HepG2 (cell line): ENCODE data around the gene ZC3H18. TPM values are rescaled to one million over a fixed set of nuclear protein-coding genes. Genes with fewer than 3 reads are reported as not detected.
A peak's percentile ranks its signal among the peaks of the same experiment; 100 is the strongest.

Experiments
- AGO2 ChIP-seq: fragments of 200-400 bp; formaldehyde crosslinking; optimal IDR thresholded peaks from 2 replicates; pipeline ENCODE3; 2017; ENCODE audit warnings: mild to moderate bottlenecking, low read depth, low read length, moderate library complexity
- BORCS8-MEF2B ChIP-seq: sonication (generic); formaldehyde crosslinking; IDR thresholded peaks from 2 replicates; pipeline ENCODE4 v1.8.0; 2022; ENCODE audit warnings: mild to moderate bottlenecking, missing genetic modification reagents
- CCDC6 ChIP-seq: sonication (generic); formaldehyde crosslinking; IDR thresholded peaks from 2 replicates; pipeline ENCODE4 v1.8.1; 2022; ENCODE audit warnings: mild to moderate bottlenecking, missing genetic modification reagents, moderate library complexity
- GATAD1 ChIP-seq: IDR thresholded peaks from 2 replicates; pipeline ENCODE4 v1.6.1; 2016; ENCODE audit warnings: missing genetic modification reagents, missing compliant biosample characterization
- SIX1 ChIP-seq: sonication (generic); formaldehyde crosslinking; IDR thresholded peaks from 2 replicates; pipeline ENCODE4 v1.4.0; 2020; ENCODE audit warnings: missing genetic modification reagents, borderline replicate concordance
- ZBTB38 ChIP-seq: sonication (generic); formaldehyde crosslinking; IDR thresholded peaks from 2 replicates; pipeline ENCODE4 v1.5.1; 2020; ENCODE audit warnings: mild to moderate bottlenecking, missing genetic modification reagents
- ZNF205 ChIP-seq: IDR thresholded peaks from 2 replicates; pipeline ENCODE4 v1.6.1; 2018; ENCODE audit warnings: missing biosample characterization, missing genetic modification reagents
- ZNF350 ChIP-seq: sonication (generic); formaldehyde crosslinking; IDR thresholded peaks from 2 replicates; pipeline ENCODE4 v1.4.0; 2020; ENCODE audit warnings: mild to moderate bottlenecking, low read depth, missing genetic modification reagents, borderline replicate concordance
- ZNF383 ChIP-seq: sonication (generic); formaldehyde crosslinking; IDR thresholded peaks from 2 replicates; pipeline ENCODE4 v1.4.0; 2020; ENCODE audit warnings: missing genetic modification reagents, mild to moderate bottlenecking, borderline replicate concordance
- ZSCAN22 ChIP-seq: sonication (generic); formaldehyde crosslinking; IDR thresholded peaks from 2 replicates; pipeline ENCODE4 v1.4.0; 2020; ENCODE audit warnings: mild to moderate bottlenecking, missing genetic modification reagents
- polyA plus RNA-seq, 8 experiments: library from polyadenylated mRNA; depleted of rRNA in 3 of 8; stranded (reverse) in 7 of 8; unstranded in 1 of 8; fragments of >200 nt; fragmentation: Illumina TruSeq in 4 of 8; extraction: Trizol in 4 of 8; gene quantifications; 2 replicates each; pipeline versions ENCODE4 v1.2.1 to v1.2.3, GENCODE V29; 2011 to 2016; ENCODE audit warnings: low read depth in 4 of 8, missing spikeins in 1 of 8, mixed read lengths in 1 of 8; ENCODE audit not compliant: insufficient read depth in 1 of 8
- total RNA-seq, 5 experiments: library from RNA; depleted of rRNA; stranded (reverse); fragments of >200 nt; fragmentation: Illumina TruSeq; extraction: Trizol; gene quantifications; 2 replicates each; pipeline ENCODE4 v1.2.3, GENCODE V29; 2016; ENCODE audit warnings: low read depth in 1 of 5
- TF ChIP-seq, protein P1 (sequence below): sonication (generic); formaldehyde crosslinking; IDR thresholded peaks from 2 replicates; pipeline ENCODE4 v1.4.0; 2020; ENCODE audit warnings: mild to moderate bottlenecking, missing genetic modification reagents
- TF ChIP-seq, protein P2 (sequence below): sonication (generic); formaldehyde crosslinking; IDR thresholded peaks from 2 replicates; pipeline ENCODE4 v1.4.0; 2020; ENCODE audit warnings: missing genetic modification reagents
- TF ChIP-seq, protein P3 (sequence below): sonication (generic); formaldehyde crosslinking; IDR thresholded peaks from 2 replicates; pipeline ENCODE4 v1.8.0; 2022; ENCODE audit warnings: mild to moderate bottlenecking, missing genetic modification reagents; ENCODE audit not compliant: insufficient replicate concordance
- TF ChIP-seq, protein P4 (sequence below): sonication (generic); formaldehyde crosslinking; IDR thresholded peaks from 2 replicates; pipeline ENCODE4 v1.4.0; 2020; ENCODE audit warnings: missing genetic modification reagents
- TF ChIP-seq, protein P5 (sequence below): sonication (generic); formaldehyde crosslinking; conservative IDR thresholded peaks from 2 replicates; pipeline ENCODE4 v1.8.0; 2022; ENCODE audit warnings: mild to moderate bottlenecking, moderate library complexity, missing genetic modification reagents

ZC3H18 gene
- total and polyA plus RNA-seq, 2 of the 13 experiments (the other 11 are each of a cell fraction or from before 2014, with no cell fraction given) = 11.2 to 27.4 TPM

DNA sequence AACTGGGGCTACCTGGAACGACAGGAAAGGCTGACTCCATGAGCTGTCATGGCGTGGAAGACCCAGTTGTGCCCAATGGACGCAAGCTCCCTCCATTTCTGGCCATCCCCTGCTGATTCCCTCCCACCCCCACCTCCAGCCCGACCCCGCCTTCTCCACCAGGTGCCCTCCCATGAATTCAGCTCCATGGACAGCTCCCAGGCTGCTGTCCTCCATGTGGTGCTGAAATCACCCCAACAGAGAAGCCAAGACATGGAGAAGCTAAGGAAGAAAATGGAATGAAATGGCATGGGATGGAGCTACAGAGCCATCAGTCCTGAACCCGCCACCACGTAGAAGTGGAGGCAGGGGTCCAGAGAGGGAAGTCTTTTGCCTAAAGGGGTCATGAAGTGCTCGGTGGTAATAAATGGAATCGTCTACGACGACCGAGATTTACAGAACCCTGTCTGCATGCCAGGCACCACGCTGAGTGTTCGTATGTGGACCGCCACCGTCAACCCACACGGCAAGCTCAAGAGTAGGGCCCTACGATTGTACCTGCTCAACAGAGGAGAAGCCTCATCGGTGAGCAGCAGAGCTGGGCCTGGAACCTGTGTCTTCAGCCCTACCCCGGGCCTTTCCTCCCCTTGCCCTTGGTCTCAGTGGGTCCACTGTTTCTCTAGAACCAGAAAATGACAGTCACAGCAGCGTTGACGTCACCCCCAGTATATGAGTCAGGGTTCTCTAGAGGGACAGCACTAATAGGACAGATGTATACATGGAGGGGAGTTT, 9.3 kb upstream of the ZC3H18 start (continued):
- TF ChIP-seq, protein P1, sequence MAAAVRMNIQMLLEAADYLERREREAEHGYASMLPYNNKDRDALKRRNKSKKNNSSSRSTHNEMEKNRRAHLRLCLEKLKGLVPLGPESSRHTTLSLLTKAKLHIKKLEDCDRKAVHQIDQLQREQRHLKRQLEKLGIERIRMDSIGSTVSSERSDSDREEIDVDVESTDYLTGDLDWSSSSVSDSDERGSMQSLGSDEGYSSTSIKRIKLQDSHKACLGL = peak; percentile 99
- TF ChIP-seq, protein P2, sequence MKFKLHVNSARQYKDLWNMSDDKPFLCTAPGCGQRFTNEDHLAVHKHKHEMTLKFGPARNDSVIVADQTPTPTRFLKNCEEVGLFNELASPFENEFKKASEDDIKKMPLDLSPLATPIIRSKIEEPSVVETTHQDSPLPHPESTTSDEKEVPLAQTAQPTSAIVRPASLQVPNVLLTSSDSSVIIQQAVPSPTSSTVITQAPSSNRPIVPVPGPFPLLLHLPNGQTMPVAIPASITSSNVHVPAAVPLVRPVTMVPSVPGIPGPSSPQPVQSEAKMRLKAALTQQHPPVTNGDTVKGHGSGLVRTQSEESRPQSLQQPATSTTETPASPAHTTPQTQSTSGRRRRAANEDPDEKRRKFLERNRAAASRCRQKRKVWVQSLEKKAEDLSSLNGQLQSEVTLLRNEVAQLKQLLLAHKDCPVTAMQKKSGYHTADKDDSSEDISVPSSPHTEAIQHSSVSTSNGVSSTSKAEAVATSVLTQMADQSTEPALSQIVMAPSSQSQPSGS (CRISPR knock-in tag) = peak; percentile 98
- TF ChIP-seq ZNF205 (CRISPR knock-in tag) (peak; percentile 98), BORCS8-MEF2B (CRISPR knock-in tag) (peak; percentile 100), ZBTB38 (peak; percentile 88), CCDC6 (CRISPR knock-in tag) (peak; percentile 92; the same call in 1 of the 2 replicates), GATAD1 (CRISPR knock-in tag) (peak; percentile 90), AGO2 (no peak), ZNF383 (CRISPR knock-in tag) (no peak), ZNF350 (0 out of 2 replicates have a peak, but pooled peaks have one; percentile 48), ZSCAN22 (peak; percentile 92), SIX1 (CRISPR knock-in tag) (peak; percentile 94)
- TF ChIP-seq, protein P3, sequence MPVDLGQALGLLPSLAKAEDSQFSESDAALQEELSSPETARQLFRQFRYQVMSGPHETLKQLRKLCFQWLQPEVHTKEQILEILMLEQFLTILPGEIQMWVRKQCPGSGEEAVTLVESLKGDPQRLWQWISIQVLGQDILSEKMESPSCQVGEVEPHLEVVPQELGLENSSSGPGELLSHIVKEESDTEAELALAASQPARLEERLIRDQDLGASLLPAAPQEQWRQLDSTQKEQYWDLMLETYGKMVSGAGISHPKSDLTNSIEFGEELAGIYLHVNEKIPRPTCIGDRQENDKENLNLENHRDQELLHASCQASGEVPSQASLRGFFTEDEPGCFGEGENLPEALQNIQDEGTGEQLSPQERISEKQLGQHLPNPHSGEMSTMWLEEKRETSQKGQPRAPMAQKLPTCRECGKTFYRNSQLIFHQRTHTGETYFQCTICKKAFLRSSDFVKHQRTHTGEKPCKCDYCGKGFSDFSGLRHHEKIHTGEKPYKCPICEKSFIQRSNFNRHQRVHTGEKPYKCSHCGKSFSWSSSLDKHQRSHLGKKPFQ (CRISPR knock-in tag) = peak; percentile 95
- TF ChIP-seq, protein P4, sequence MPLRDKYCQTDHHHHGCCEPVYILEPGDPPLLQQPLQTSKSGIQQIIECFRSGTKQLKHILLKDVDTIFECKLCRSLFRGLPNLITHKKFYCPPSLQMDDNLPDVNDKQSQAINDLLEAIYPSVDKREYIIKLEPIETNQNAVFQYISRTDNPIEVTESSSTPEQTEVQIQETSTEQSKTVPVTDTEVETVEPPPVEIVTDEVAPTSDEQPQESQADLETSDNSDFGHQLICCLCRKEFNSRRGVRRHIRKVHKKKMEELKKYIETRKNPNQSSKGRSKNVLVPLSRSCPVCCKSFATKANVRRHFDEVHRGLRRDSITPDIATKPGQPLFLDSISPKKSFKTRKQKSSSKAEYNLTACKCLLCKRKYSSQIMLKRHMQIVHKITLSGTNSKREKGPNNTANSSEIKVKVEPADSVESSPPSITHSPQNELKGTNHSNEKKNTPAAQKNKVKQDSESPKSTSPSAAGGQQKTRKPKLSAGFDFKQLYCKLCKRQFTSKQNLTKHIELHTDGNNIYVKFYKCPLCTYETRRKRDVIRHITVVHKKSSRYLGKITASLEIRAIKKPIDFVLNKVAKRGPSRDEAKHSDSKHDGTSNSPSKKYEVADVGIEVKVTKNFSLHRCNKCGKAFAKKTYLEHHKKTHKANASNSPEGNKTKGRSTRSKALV (CRISPR knock-in tag) = peak; percentile 97
- TF ChIP-seq, protein P5, sequence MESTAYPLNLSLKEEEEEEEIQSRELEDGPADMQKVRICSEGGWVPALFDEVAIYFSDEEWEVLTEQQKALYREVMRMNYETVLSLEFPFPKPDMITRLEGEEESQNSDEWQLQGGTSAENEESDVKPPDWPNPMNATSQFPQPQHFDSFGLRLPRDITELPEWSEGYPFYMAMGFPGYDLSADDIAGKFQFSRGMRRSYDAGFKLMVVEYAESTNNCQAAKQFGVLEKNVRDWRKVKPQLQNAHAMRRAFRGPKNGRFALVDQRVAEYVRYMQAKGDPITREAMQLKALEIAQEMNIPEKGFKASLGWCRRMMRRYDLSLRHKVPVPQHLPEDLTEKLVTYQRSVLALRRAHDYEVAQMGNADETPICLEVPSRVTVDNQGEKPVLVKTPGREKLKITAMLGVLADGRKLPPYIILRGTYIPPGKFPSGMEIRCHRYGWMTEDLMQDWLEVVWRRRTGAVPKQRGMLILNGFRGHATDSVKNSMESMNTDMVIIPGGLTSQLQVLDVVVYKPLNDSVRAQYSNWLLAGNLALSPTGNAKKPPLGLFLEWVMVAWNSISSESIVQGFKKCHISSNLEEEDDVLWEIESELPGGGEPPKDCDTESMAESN (CRISPR knock-in tag) = 0 out of 2 replicates have a peak, but pooled peaks have one; percentile 58
